RKO (cell line): ENCODE data around the gene ACTN4.
"Not testable (repeated sequence)": the region's sequence is repeated elsewhere in the genome, so short reads cannot be mapped to it uniquely, and the experiment has no call there.

ENCODE experiments used
- DNase-seq: peaks from one replicate; pipeline ENCODE4 v3.0.0-alpha.2; 2016; ENCODE audit warnings: low spot score

The ACTN4 gene

DNA sequence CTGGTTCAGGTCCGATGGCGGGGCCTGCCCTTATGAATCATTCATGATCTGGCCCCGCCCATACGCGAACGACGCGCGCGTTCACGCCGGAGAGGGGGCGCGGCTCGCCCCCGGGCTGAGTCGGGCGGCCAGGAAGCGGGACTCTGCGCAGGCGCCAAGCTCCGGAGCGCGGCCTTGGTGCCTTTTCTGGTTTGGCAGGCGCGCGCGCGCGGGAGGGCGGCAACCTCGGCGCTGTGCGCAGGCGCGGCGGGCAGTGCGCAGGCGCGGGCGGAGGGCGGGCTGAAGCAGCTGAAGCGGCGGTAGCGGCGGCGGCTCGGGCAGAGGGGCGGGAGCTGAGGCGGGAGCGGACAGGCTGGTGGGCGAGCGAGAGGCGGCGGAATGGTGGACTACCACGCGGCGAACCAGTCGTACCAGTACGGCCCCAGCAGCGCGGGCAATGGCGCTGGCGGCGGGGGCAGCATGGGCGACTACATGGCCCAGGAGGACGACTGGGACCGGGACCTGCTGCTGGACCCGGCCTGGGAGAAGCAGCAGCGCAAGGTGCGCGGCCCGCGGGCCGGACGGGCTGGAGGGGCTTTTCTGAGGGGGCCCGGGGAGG is at the start of gene ACTN4:
ACTN4 (plus strand) TSS at position 282 of the 598 bp plus-strand sequence; CDS start at position 379, 97 bp downstream.
- DNase-seq: peak; percentile 95

DNA sequence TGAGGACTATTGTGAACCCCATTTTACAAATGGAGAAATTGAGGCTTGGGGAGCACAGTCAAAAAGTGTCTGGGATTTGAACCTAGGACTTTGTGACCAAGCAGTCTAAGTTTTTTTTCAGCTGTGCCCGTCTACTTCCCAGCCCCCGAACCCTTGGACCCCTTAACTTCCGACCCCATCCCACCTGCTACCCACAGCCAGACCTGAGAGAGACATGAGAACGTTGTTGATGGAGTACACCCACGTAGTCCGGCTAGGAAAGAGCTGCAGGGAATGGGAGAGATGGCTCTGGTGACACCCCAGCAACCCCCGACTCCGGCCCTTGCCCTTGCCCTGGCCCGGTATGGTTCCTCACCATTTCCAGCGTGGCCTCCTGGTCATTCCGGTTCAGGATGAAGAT is 47.7 kb upstream of the ACTN4 start:
- DNase-seq: no peak

DNA sequence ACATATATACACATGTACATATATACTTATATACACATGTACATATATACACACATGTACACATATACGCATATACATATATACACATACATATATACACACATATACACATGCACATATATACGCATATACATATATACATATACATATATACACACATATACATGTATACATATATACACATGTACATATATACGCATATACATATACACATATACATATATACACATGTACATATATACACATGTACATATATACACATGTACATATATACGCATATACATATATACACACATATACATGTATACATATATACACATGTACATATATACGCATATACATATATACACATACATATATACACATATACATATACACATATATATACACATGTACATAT is 44.6 kb upstream of the ACTN4 start:
- not testable (repeated sequence) for DNase-seq

DNA sequence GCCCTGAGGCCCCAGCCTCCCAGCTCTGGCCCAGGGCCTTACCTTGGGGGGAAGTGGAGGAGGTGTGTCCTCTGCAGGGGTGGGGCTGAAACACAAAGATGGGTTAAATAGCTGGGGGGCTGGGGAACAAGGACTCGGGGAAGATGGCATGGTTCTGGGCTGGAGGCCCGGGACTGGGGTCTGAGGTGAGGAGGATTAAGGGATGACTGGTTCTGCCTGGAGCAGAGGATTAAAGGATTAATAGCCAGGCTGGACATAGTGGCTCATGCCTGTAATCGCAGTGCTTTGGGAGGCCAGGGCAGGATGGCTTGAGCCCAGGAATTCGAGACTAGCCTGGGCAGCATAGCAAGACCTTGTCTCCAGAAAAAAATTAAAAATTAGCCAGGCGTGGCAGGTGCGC is 41.3 kb upstream of the ACTN4 start:
- no peak for DNase-seq

DNA sequence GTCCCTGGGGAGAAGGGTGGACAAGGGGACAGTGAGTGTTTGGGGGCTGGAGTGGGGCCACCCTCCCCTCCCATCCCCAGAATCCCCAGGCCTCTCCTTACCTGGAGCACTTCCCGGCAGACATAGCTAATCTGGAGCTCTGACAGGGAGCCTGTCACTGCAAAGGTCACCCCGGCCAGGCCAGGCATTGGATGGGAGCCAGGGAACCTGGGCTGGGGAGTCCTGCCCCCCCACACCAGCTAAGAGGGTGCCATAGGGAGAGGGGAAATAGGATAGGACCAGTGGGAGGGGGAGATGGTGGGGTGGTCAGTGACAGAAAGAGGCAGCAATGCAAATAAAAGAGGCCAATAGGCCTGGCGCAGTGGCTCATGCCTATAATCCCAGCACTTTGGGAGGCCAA is 33.2 kb upstream of the ACTN4 start:
- no peak for DNase-seq

DNA sequence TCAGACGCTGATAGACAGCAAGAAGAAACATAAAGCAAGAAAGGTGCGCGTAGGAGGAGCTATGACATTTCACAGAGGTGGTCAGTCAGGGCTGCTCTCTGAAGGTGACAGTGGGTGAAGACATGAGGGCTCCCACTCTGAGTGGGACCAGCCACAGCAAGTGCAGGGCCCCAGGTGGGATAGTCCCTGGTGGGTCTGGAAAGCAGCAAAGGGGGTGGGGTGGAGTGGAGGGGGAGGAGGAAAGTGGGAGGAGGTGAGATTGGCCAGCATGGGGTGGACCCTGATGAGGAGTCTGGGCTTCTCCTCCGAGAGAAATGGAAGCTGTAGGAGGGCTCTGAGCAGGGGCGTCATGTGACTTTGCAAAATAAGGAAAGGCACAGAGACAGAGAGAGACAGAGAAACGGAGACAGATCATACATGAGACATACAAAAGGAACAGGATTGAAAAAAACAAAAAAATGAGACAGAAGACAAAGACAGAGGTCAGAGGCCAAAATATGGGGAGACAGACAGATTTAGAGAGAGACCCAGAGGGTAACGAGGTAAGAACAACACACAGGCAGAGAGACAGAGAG is 32.4 kb upstream of the ACTN4 start:
- DNase-seq: no peak

DNA sequence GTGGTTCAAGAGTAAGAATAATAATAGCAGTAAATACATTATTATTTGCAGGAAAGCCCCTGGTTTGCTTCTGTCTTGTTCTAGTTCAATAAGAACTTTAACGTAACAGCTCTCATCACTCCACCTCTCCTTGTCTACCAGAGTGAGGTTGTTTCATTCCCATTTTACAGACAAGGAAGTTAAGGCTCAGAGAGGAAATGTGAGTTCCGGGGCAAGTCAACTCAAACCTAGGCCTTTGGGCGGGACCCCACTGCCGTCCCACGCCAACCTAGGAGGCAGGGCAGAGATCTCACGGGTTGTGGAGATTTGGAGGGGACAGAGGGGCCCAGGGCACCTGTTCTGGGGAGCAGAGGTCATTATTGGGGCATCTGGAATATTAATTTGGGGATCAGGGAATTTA is 31.2 kb upstream of the ACTN4 start:
- DNase-seq: no peak

DNA sequence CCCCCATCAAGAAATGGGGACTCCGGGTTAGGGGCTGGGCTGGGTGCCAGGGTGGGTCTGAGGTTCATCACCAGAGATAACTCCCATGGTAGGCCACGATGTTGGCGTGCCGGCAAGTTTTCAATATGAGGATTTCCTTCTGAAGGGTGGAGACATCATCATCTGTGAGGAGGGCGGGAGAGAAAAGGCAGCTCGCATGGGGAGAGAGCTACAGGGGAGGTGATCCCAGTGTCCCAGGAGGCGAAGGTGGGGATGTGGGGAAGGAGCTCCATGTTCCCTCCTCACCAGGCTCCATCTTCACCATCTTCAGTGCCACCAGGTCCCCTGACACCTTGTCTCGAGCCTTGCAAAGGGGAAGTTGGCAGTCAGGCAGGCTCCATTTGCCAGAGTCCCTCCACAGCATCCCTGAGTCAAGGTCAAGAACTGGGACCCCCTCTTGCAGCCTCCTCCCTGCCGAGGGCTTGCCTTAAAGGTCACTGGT is 30.1 kb upstream of the ACTN4 start:
- no peak for DNase-seq

DNA sequence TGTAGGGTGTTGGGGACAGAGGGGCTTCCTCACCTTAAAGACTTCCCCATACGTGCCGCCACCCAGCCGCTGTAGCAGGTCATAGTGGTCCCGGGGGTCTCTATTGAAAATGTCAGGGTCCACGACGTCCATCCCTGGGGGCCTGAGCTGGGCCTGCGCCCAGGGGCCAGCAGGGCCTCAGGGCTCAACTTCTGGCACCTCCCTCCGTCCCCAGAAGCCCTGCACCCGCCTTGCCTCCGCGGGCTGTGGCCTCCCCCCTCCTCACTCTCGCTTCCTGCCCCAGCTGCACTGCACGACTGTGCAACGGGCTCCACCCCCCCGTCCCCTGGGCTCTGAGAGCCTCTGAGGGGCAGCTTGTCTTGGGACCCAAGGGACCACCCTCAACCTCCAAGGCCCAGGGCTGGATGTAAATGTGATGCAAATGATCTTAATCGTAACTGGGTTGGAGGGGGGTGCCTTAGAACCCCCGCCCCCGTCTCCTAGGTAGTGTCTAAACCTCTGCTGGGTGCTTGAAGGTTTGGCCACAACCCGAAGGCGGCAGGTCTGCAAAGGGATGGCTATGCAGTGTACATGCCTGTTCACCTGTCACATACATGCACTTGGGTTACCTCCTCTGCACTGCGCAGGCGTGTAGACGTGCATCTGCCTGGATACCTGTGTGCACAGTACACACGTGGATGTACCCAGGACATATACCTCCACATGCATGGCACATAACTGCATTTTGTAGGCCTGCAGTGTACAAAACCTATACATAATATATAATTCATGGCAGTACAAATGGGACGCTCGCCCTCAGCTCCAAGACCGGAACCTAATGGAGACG is 29.5 kb upstream of the ACTN4 start, which contains the start of gene MAP4K1:
MAP4K1 (minus strand) TSS at position 190 of the 826 bp plus-strand sequence; CDS start at position 132, 58 bp downstream.
- no peak for DNase-seq

DNA sequence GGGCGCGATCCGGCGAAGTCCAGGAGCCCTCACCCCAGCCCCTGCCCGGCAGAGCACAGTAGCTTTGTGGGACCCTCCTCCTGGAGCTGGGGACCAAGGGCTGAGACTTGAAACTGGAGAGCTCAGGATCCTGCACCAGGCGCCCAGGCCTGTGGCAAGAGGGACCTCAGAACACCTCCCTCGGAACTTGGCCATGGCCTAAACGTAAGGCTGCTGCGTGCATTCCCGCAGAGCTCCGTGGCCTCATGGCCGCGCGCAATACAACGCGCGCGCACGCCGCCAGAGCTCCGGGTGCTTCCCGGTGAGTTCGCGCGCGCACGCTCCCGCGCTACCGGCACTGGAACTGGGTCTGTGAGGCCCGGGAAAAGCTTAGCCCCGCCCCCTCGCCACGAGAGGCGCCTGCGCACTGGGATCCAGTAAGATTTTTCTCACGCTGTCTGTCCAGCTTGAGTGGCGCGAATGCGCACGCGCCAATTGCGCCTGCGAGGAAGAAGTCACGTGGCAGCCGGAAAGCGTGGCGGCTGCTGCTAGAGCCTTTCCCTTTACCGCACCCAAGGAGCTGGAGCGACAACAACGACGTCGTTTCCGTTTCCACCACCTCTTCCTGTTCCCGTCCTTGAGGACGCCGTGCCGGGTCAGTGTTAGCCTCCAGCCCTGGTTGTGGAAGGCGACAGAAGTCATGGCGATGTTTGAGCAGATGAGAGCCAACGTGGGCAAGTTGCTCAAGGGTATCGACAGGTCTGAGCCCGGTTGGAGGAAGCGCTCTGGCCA is 28.7 kb upstream of the ACTN4 start, which contains the start of gene EIF3K:
EIF3K (plus strand) TSS at position 599 of the 771 bp plus-strand sequence; CDS start at position 680, 81 bp downstream.
- peak; percentile 99 for DNase-seq

DNA sequence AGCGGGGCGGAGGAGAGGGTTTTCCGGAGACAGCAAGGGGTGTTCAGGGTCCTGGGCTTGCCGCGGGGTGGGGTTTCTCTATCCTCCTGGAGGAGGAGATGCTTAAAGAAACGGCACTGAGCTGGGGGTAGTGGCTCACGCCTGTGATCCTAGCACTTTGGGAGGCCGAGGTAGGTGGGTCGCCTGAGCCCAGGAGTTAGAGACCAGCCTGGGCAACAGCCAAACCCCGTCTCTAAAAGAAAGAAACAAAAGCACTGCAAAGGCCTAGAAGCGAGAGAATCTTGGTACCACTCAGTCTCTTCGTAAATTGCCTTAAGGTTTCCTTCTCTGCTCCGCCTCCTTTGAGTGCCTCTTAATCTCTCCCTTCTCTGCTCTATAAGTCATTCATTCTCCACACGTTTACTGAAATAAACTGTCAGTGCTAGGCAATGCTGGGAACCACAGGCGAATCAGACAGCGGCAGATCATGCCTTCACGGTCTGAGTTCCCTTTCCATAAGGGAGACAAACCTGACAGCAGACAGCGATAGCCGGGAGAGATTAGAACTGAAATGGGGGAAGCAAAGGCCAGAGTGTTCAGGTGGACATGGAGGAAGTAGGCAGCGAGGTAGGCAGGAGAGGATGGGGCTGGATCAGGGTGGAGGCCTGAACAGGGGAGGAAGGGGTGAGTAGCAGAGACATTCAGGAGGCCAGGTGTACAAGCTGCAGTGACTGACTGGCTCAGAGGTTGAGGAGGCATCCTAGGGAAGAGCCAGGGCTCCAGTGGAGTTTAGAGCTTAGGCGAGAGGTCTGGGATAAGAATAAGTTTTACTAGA is 27.9 kb upstream of the ACTN4 start:
- DNase-seq: no peak

DNA sequence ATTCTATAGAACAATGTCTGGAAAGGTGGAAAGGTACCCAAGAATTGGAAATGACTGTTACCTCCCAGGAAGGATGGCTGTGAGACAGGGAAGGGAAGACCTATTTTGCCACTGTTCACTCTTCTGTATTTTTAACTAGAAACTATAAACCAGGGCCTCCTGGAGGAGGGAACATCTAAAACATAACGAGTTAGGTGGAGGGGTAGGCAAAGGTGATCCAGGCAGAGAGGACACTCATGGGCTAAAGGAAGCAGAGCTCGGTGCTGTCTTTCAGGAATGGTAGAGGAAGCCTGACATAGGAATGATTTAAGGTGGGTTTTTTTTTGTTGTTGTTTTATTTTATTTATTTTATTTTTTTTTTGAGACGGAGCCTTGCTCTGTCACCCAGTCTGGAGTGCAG is 22.6 kb upstream of the ACTN4 start:
- DNase-seq: no peak

DNA sequence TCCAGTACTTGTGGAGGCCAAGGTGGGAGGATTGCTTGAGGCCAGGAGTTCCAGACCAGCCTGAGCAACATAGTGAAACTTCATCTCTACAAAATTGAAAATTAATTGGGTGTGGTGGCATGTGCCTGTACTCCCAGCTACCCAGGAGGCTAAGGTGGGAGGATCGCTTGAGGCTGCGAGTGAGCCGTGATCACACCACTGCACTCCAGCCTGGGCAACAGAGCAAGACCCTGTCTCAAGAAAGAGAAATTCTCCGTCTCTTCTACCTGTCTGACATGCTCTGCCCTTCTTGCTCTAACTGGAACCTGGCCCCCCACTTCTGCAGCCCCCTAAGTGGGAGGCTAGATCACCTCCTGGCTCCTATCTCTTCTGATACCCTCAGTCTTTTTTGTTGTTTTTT is 21.0 kb upstream of the ACTN4 start:
- DNase-seq: no peak

DNA sequence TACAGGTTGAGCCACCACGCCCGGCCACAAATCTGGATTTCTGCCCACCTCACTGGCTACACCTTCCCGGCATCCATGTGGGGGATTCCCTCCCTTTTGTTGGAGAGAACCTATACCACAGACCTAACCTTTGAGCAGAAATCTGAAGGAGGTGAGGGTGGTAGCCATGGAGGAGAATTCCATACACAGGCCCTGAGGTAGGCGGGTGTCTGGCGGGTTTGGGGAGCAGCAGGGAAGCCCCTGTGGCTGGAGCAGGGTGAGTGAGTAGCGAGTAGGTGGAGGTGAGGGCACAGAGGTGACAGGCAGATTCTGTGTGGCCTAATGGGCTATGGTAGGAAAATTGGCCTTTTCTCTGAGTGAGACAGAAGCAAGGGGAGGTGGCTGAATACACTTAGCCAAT is 17.9 kb upstream of the ACTN4 start:
- DNase-seq: no peak

DNA sequence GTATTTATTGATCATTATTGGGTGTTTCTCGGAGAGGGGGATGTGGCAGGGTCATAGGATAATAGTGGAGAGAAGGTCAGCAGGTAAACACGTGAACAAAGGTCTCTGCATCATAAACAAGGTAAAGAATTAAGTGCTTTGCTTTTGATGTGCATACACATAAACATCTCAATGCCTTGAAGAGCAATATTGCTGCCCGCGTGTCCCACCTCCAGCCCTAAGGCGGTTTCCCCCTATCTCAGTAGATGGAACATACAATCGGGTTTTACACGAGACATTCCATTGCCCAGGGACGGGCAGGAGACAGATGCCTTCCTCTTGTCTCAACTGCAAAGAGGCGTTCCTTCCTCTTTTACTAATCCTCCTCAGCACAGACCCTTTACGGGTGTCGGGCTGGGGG is 16.1 kb upstream of the ACTN4 start:
- DNase-seq: not testable (repeated sequence)

DNA sequence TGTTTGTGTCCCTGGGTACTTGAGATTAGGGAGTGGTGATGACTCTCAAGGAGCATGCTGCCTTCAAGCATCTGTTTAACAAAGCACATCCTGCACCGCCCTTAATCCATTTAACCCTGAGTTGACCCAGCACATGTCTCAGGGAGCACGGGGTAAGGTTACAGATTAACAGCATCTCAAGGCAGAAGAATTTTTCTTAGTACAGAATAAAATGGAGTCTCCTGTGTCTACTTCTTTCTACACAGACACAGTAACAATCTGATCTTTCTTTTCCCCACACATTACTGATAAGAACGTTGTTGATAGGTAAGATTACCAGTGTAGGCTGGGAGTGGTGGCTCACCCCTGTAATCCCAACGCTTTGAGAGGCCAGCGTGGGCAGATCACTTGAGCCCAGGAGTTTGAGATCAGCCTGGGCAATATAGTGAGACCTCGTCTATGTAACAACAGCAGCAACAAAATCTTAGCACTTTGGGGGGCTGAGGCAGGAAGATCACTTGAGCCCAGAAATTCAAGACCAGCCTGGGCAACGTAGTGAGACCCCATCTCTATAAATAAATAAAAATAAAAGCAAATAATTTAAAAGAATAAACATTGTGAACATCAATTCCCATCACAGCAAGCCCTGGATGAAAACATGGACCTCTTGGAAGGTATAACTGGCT is 15.5 kb upstream of the ACTN4 start:
- DNase-seq: not testable (repeated sequence)

DNA sequence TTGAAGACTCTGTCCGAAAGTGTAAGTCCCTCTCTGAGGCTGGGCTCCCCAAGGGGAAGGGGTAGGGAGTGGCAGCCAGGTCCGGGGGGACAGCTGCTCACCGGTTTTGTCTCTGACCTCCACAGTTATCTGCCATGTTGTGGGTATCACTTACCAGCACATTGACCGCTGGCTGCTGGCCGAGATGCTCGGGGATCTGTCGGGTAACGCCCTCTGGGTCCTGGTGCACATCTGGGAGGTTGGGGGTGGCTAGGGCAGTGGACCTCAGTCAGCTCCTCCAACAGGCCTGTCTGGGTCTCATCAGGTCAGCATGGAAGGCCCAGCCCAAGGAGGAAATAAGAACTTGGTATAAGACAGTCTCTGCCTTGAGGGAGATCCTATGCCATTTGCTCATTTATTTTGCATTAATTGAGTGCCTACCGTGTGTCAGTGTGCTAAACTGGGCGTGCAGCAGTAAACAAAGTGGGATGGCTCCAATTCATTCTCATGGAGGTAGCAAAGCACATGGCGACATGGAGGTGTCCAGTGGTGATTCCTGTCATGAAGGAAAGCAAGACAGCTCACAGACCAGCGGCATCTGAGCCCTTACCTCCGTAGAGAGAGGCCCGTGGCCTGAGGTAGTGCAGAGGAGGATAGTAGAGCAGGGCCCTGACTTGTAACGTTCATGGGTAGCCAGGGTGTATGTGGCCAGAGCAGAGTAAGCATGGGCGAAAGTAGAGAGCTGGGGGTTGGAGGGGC is 14.8 kb upstream of the ACTN4 start:
- no peak for DNase-seq

DNA sequence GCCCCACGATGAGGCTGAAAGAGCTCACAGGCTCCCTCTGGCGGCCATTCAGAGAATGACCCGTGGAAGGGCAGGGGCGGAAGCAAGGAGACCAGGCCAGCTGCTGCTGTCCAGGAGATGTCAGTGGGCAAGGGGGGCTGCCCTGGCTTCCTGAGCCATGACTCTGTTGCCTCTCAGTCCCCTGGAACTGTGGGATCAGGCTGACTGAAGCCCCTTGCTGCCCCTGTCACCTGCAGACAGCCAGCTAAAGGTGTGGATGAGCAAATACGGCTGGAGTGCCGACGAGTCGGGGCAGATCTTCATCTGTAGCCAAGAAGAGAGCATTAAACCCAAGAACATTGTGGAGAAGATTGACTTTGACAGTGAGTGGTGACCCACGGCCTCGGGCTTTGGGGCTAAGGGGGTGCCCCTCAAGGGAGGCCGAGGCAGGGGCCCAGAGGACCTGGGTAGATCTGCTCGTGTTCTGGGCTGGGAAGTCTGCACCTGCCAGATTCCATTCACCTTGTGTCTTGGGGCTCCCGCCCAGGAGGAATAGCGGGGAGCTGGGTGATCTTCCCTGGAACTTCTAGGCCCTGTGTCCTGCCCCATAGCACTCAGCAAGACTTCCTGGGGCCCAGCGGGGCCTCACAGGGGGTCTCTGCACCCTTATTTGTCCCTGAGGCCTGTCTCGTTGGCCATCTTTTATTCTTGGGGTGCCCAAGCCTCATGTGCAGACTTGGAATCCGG is 12.5 kb upstream of the ACTN4 start:
- peak; percentile 68 for DNase-seq
